ENCODE measurements around the gene GNE.
"Not testable (repeated sequence)": the region's sequence is repeated elsewhere in the genome, so short reads cannot be mapped to it uniquely, and the experiment has no call there.

GNE gene

DNA sequence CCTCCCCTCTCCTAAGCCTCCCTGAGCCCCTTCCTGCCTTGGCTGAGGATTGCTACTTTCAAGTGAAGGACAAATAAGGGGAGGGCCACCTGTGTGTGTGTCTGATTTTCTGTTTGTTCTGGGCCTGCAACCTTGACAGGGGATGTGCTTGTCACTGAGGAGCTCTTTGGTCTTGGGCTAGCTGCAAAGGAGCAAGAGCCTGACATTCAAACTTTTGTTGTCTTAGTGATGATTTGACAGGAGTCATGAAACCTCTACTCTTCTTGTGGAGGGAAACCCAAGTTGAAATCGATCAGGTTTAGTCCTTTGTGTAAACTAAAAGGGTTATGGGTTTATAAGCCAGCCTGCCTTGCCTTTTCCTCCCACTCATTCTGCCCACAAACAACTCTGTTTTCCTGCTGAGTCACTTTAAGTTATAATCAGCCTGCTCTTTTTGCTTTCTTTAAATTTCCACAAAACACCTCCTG lies 50.7 kb downstream of the GNE start:
- DNase-seq (ENCODE audit: low read depth), result peak; percentile 38

DNA sequence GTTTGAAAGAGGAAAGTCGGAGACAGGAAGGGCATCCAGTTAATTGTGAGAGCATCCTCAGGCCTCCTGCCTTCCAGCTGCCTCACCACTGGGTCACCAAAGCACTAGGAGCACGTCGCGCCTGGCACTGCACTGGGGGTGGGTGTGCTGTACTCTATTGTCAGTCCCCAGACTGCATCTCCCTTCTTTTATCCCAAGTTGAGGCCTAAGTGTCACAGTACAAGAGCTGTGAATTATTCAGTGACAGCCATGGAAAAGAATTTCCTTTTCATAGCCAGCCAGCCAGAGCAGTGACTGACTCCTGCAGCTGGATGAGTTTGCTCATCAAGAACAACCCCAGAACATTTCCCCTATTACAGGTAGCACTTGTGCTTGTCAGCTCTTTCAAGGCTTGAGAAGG lies 51.2 kb downstream of the GNE start:
- peak; percentile 61 for DNase-seq (ENCODE audit: low read depth)

DNA sequence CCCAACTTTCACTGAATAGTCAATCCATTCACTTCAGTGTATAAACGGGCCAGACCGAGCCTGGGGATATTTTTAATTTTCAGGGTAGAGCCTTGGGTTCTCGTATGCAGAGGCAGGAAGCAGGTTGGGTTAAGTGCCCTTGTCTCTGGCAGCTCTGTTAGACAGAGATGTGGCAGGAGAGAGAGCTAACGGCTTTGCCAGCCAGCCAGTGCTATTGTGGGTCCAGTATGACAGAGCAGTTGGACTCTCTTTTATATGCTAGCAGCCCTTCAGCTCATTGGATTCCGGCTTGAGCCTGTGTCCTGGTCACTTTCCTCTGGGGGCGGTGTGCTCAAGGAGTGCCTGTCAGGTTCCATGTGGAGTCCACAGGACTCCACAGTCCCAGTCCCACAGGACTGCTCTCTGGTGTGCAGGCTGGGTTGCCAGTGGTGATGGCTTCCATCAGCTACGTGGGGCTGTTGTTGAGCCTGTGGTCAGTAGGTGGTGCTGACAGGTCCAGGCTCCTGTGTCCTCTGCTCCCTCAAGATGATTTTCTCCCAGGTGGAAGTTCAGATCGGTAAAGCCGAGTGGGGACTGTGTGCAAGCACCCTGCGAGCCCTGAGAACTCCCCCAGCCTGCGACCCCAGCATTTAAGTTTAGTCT lies 53.2 kb downstream of the GNE start:
- peak; percentile 42 for DNase-seq (ENCODE audit: low read depth)

DNA sequence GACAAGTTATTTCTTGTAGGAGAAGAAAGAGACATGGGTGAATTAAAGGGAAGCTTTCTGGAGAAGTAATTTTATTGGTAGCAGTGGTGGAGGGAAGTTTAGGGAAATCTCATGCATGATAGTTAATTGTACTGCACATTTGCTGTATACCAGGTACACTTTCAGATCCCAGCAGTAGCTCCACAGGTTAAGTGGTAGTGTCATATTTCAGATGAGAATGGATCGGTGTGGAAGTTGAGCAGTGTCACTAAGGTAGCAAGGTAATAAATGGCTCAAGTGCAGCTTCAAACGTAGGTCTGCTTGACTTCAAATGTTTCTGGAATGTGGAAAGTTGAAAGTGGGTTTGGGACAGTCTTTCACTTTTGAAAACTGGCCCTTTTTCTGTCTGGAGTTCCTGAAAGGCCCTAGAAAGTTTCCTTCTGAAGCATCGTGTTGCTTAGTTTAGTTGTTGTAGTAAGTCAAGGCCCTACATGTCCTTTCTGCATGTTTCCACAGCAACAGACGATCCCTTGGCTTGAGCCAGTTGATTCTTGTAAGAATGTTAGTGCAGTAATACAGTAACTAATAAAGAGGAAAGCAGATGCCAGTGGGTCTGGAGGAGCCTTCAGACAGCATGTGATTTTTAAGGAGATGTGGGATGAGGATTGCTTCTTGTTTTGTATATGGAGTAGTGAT lies 63.8 kb downstream of the GNE start:
- no peak for DNase-seq (ENCODE audit: low read depth)

DNA sequence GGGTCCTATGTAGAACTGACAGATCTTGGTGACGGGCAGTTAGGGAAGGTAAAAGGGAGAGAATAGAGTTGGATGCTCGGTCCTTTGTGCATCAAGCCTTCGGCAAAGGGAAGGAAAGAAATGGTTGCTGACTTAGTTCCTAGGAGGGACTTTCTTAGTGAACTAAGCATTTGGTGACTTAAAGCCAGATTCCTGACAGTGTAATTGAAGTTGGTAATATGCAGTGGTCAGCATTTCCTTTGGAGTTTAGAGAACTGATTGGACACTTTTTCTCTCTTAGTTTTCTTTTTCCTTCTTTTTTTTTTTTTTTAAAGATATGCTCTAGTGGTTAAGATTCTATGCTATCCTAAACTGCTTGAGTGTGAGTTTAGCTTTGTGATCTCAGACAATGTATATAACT lies 65.2 kb downstream of the GNE start:
- DNase-seq (ENCODE audit: low read depth), result no peak

DNA sequence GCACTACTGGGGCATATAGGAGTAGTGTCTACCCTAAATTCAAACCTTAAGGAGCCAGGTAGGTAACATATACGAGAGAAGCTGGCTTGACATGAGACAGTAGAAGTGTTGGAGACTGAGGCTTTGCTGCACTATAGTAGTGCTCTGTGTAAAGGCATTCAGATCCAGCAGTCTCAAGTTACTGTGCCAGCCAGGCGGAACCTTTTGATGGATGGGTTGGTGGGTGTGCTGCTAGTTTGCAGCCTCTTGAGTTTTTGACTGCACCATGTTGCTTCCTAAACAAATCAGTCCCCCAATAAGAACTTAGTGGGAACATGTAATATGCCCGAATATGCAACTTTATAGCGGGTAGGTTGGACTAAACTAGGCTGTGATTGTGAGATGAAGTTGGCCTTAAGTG lies 66.1 kb downstream of the GNE start:
- no peak for DNase-seq (ENCODE audit: low read depth)

DNA sequence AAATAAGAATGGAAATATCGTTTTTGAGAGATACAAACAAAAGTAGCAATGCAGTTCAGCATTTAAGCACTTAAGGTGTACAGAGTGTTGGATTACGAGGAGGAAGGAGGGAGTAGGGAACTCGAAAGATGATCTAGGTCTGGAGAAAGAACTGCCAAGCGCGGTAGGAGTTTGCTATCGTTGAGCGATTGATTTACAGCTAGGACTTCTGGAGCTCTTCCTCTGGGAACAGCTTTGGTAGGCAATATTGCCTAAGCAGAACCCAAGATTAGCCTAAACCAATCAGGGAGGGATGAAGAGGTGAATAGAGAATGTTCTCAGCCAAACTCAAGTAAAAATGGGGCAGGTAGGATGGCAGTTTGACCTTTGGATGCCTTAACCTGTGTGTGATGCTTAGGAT lies 66.6 kb downstream of the GNE start:
- peak; percentile 26 for DNase-seq (ENCODE audit: low read depth)

DNA sequence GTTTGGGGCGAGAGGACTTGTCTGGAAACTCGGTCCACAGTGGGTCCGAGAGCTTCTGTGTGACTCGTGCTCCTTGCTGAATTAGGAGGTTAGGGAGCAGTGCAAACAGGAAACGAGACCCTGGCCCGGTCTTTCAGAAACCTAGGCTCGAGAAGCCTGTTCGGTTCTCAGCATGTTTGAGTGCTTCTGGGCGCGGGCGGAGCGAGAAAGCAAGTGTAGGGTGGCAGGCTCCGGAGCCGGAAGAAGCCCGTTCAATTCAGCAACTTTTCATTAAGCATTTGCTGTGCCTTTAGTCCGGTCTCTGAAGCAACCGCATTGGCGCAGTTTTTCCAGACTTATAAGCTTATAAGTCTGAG lies 67.0 kb downstream of the GNE start:
- DNase-seq (ENCODE audit: low read depth), result peak; percentile 54

DNA sequence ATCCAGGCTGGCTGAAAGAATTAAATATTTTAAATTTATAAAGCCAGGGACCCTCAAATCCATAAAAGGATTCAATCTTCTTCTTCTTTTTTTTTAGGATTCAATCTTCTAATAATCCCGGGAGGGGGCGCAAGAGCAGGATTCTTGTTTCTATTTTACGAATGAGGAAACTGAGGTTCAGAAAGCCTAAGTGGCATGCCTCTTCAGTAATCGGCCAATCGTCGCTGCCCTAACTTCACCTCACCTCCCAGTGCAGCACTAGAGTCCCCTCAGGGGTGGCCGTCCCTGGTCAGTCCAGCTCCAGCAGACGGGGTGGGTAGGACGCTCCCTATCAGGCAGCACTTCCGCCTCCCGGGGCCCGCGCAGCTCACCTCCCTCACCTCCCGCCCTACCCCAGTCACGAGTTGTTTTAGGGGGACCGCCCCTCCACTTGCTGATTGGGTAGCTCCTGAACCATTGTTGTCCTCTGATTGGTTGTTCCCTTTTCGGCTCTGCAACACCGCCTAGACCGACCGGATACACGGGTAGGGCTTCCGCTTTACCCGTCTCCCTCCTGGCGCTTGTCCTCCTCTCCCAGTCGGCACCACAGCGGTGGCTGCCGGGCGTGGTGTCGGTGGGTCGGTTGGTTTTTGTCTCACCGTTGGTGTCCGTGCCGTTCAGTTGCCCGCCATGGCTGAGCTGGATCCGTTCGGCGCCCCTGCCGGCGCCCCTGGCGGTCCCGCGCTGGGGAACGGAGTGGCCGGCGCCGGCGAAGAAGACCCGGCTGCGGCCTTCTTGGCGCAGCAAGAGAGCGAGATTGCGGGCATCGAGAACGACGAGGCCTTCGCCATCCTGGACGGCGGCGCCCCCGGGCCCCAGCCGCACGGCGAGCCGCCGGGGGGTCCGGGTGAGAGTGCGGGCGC lies 67.6 kb downstream of the GNE start, which contains the start of gene CLTA:
Gene CLTA, plus strand, starts transcription at position 534 of the 902 bp plus-strand sequence. Its CDS starts 136 bp downstream, at position 670.
- peak; percentile 100 for DNase-seq (ENCODE audit: low read depth)

DNA sequence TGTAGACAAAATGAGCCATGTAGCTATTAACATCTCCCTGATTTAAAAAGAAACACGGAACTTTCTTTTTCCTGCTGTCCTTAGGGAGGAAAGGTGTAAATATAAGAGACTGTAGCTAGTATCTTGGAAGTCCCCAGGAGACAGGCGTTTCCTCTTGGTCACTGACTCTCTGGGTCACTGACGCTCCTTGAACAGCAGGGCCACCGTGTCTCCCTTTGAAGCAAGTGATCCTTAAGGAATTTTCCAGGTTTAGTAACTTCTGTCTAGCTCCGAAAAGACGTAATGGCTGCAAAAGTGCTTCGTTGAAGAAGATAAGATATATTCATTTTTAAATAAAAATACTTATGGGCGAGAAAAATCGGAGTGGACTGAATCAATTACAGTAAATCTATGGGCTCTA lies 68.3 kb downstream of the GNE start:
- DNase-seq (ENCODE audit: low read depth), result peak; percentile 37

DNA sequence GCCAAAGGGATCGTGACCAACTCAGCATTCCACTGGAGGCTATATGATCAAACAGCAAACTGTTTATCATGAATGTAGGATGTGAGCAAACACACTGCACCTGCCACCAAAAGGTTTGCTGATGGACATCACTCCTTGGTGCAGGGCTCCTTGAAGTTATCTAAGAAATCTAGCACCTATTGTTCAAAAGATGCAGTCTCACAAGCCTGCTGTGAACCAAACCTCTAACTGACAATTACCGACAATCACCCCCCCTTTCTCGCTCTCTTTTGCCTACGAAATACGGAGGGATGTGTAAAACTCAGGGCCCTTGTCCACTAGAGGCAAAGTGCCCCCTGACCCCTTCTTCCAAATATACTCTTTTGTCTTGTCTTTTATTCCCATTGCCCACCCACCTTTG lies 70.0 kb downstream of the GNE start:
- DNase-seq (ENCODE audit: low read depth), result no peak

DNA sequence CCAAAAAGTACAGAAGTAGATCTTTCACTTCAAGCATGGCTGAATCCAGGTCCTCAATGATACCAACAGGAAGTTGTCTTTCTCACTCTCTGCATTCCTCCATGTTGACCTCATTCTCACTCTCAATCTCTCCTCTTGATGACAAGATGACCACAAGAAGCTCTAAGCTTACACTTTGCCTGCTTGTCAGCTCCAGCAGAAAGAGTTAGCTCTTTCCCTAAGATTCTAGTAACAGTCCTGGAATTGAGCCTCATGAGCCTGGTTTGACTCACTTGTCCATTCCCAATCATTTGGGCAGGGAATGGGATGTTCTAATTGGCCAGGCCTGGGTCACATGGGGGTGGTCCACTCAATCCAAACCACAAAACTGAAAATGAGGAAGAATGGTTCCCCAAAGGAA lies 70.8 kb downstream of the GNE start:
- peak; percentile 88 for DNase-seq (ENCODE audit: low read depth)

DNA sequence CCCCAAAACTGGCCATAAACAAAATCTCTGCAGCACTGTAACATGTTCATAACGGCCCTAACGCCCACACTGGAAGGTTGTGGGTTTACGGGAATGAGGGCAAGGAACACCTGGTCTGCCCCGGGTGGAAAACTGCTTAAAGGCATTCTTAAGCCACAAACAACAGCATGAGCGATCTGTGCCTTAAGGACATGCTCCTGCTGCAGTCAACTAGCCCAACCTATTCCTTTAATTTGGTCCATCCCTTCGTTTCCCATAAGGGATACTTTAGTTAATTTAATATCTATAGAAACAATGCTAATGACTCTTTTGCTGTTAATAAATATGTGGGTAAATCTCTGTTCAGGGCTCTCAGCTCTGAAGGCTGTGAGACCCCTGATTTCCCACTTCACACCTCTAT lies 78.0 kb downstream of the GNE start:
- not testable (repeated sequence) for DNase-seq (ENCODE audit: low read depth)

DNA sequence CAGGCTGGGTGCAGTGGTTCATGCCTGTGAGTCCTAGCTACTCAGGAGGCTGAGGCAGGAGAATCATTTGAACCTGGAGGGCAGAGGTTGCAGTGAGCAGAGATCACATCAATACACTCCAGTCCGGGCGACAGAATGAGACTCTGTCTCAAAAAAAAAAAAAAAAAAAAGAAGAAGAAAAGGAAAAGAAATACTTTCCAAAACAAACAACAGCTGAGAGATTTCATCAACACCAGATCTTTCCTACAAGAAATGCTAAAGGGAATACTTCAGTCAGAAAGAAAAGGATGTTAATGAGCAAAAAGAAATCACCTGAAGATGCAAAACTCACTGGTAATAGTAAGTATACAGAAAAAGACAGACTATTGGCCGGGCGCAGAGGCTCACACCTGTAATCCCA lies 80.7 kb downstream of the GNE start:
- no peak for DNase-seq (ENCODE audit: low read depth)

DNA sequence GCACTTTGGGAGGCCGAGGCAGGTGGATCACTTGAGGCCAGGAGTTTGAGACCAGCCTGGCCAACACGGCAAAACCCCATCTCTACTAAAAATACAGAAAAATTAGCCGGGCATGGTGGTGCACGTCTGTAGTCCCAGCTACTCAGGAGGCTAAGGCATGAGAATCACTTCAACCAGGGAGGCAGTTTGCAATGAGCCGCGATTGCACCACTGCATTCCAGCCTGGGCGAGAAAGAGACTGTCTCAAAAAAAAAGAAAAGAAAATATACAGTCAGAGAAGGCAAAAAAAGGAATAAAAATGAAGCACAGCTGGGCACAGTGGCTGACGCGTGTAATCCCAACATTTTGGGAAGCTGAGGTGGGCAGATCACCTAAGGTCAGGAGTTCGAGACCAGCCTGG lies 81.8 kb downstream of the GNE start:
- not testable (repeated sequence) for DNase-seq (ENCODE audit: low read depth)

DNA sequence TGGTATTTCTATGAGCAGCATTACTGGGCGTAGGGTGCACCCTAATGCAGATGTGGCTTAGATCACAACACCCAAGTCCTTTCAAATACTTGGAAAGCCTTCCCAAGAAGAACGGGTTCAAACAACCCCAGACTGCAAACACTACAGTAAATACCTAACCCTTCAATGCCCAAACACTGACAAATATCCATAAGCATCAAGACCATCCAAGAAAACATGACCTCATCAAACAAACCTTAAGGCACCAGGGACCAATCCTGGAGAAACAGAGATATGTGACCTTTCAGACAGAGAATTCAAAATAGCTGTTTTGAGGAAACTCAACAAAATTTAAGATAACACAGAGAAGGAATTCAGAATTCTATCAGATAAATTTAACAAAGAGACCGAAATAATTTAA lies 83.0 kb downstream of the GNE start:
- not testable (repeated sequence) for DNase-seq (ENCODE audit: low read depth)

DNA sequence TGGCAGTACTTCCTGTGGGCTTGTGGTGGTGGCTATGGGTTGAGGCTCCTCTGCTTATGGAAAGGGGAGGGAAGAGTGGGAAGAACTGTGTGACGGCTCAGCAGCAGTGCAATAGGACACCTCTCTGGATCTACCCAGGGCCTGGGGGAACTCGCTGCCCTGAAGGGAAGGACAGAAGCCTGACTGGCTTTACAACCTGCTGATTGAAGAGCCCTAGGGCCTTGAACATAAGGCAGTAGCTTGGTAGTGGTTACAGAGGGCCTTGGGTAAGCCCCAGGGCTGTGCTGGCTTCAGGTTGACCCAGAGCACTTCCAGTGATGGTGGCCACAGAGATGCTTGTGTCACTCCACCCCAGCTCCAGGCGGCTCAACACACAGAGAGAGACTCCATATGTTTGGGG lies 83.5 kb downstream of the GNE start:
- DNase-seq (ENCODE audit: low read depth), result no peak

DNA sequence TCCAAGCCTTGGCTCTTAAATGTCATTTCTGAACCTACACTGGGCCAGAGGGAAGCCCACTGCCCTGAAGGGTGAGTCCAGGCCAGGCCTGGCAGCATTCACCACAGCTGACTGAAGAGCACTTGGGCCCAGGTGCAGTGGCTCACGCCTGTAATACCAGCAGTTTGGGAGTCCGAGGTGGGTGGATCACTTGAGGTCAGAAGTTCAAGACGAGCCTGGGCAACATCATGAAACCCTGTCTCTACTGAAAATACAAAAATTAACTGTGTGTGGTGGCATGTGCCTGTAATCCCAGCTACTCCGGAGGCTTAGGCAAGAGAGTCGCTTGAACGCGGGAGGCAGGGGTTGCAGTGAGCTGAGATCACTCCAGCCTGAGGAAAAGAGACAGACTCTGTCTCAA lies 84.0 kb downstream of the GNE start:
- DNase-seq (ENCODE audit: low read depth), result no peak

DNA sequence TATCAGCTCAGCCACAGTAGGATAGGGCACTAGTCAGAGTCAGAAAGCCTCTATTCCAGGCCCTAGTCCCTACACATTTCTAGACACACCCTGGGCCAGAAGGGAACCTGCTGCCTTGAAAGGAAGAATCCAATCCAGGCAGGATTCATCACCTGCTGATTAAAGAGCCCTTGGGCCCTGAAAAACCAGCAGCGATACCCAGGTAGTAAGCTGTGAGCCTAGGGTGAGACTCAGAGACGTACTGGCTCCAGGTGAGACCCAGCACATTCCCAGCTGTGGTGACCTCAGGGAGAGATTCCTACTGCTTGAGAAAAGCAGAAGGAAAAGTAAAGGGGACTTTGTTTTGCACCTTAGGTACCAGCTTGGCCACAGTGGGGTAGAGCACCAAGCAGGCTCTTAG lies 84.4 kb downstream of the GNE start:
- no peak for DNase-seq (ENCODE audit: low read depth)

DNA sequence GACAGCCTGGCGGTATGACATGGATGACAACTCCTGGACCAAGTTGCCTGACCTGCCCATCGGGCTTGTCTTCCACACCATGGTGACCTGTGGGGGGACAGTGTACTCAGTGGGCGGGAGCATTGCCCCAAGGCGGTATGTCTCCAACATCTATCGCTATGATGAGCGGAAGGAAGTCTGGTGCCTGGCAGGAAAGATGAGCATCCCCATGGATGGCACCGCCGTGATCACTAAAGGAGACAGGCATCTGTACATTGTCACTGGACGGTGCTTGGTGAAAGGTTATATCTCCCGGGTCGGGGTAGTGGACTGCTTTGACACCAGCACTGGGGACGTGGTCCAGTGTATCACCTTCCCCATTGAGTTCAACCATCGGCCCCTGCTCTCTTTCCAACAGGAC lies 87.7 kb downstream of the GNE start:
- DNase-seq (ENCODE audit: low read depth), result no peak

DNA sequence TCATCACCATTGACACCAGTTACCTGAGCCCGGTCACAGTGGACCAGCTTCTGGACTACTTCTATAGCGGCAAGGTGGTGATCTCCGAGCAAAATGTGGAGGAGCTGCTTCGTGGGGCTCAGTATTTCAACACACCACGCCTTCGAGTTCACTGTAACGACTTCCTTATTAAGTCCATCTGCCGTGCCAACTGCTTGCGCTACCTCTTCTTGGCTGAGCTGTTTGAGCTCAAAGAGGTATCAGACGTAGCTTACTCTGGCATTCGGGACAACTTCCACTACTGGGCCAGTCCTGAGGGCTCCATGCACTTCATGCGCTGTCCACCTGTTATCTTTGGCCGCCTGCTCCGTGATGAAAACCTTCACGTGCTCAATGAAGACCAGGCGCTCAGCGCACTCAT lies 88.5 kb downstream of the GNE start:
- no peak for DNase-seq (ENCODE audit: low read depth)

DNA sequence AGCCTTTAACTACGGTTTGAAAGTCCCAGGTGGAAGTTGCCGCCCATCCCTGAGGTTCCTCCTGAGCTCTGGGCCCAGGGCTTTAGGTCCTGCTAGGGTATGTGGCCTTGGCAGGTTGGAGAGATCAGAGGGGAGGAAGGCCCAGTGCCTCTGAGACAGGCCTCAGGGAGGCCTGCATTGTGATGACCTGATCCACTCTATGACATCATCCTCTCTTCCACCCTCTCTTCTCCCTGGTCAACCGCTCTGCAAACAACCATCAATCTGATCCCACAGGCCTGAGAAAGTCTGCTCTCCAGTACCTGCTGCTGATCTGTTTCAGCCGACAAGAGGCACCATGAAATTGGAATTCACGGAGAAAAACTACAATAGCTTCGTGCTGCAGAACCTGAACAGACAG lies 89.1 kb downstream of the GNE start, which contains the start of gene CCIN:
Gene CCIN, plus strand, starts transcription at position 223 of the 400 bp plus-strand sequence. Its CDS starts 115 bp downstream, at position 338.
- no peak for DNase-seq (ENCODE audit: low read depth)

Data from ELR (cell line).